ENCODE measurements around the gene ANKRD1. TPM values are rescaled to one million over a fixed set of nuclear protein-coding genes. Genes with fewer than 3 reads are reported as not detected.

ANKRD1 gene
- total RNA-seq, 1 experiment from 2014 or later: not detected

- no peaks in the 10 kb centered on the region; a peak in 1 of 4 replicates for H3K4me1 ChIP-seq (ENCODE audit: control insufficient read depth in 1 of 2, insufficient read depth in 2 of 2, low read length in 2 of 2)
- no peak overlapping the region for H2AFZ ChIP-seq (ENCODE audit: low read depth, low read length, poor library complexity, severe bottlenecking)
- H3K27ac ChIP-seq (ENCODE audit: low read depth, low read length): no peak overlapping the region
- H3K9me2 ChIP-seq (ENCODE audit: insufficient read depth): no peaks in the 10 kb centered on the region
- ChIA-PET RAD21 (ENCODE audit: low non-redundant PET in 1 of 2, low total read pairs in 2 of 2, uncharacterized antibody in 2 of 2, unreplicated experiment in 2 of 2) (no interaction called here), POLR2A (no interaction called here), CTCF (interaction anchor here (1.2 kb wide), 1 partner anchor 362 kb away, joined by 3 read pairs; no protein-coding TSS in a partner anchor)
- H3K4me3 ChIP-seq (replicated peaks in 1 of 2; ENCODE audit: low read depth in 1 of 2, low read length in 2 of 2): no peak overlapping the region
- no peak overlapping the region for H3K9ac ChIP-seq (ENCODE audit: low read length)
- DNase-seq (ENCODE audit: low read depth, low spot score) (no peak), ATAC-seq (no peak)
- TF ChIP-seq YY1 (IDR thresholded peaks at IDR 0.05; ENCODE audit: extremely low read depth, insufficient replicate concordance, low read depth, low read length) (no peak), EZH2phosphoT487 (IDR thresholded peaks at IDR 0.05; ENCODE audit: borderline replicate concordance) (no peak), EZH2 (IDR thresholded peaks at IDR 0.05) (no peak), SP1 (IDR thresholded peaks at IDR 0.05; ENCODE audit: low read depth) (no peak), TCF7L2 (IDR thresholded peaks at IDR 0.05; ENCODE audit: borderline replicate concordance, extremely low read depth, insufficient read depth, insufficient read length) (no peak), ZNF274 (IDR thresholded peaks at IDR 0.05; ENCODE audit: low read depth, low read length) (no peak), JUND (IDR thresholded peaks at IDR 0.05) (no peak), FOSL1 (IDR thresholded peaks at IDR 0.05; ENCODE audit: low read depth) (no peak), SIN3A (IDR thresholded peaks at IDR 0.05; ENCODE audit: low read depth) (no peak), CEBPB (IDR thresholded peaks at IDR 0.05; ENCODE audit: low read depth) (no peak), CTCF (IDR thresholded peaks at IDR 0.05 in 2 of 3, conservative IDR thresholded peaks at IDR 0.05 in 1 of 3; ENCODE audit: borderline replicate concordance in 1 of 3, insufficient read depth in 1 of 3, low read depth in 2 of 3, low read length in 2 of 3) (no peak), ELF1 (IDR thresholded peaks at IDR 0.05; ENCODE audit: borderline replicate concordance, low read depth) (no peak), ATF3 (IDR thresholded peaks at IDR 0.05) (no peak)
- peaks cover 36 to 59% of the 10 kb centered on the region in 2 experiments; a peak in 3 of 4 replicates for H3K36me3 ChIP-seq (ENCODE audit: control insufficient read depth in 1 of 2, insufficient read depth in 2 of 2, low read length in 2 of 2)
- H4K20me1 ChIP-seq (ENCODE audit: insufficient read depth): no peaks in the 10 kb centered on the region
- no peak overlapping the region for H3K4me2 ChIP-seq (ENCODE audit: low read length)
- no peaks in the 10 kb centered on the region for H3K27me3 ChIP-seq (ENCODE audit: insufficient read depth, low read length)
- intact Hi-C loops (cut with micrococcal nuclease): loop anchor here (10.0 kb wide), 2 partner anchors 856 to 1026 kb away; no protein-coding TSS in a partner anchor
- BruUV-seq (replicated peaks): no TSS peak
- H3K9me3 ChIP-seq (ENCODE audit: control insufficient read depth in 1 of 2, insufficient read depth in 1 of 2, low read depth in 1 of 2, low read length in 2 of 2): no peaks in the 10 kb centered on the region
- H3K79me2 ChIP-seq (ENCODE audit: insufficient read depth, low read length): no peaks in the 10 kb centered on the region
Measured at GRCh38 chr10:90888387-90888786, 32.5 kb downstream of the ANKRD1 start.
